HG02610 (cell line): ENCODE measurements around the gene TMEM14A.
A peak's percentile ranks its signal among the peaks of the same experiment; 100 is the strongest.
"Not testable (repeated sequence)": the region's sequence is repeated elsewhere in the genome, so short reads cannot be mapped to it uniquely, and the experiment has no call there.

Experiments
- ATAC-seq: cut with Tn5 transposase; IDR thresholded peaks from one replicate; pipeline ENCODE4 v1.9.1; 2021; ENCODE audit warnings: mild to moderate bottlenecking, moderate library complexity; ENCODE audit not compliant: unreplicated experiment

The TMEM14A gene

GRCh38 chr6:52655941-52656340 is 15.0 kb upstream of the TMEM14A start:
- not testable (repeated sequence) for ATAC-seq

GRCh38 chr6:52657870-52658269 is 13.0 kb upstream of the TMEM14A start:
- ATAC-seq, result no peak

- no peak for ATAC-seq
Measured at GRCh38 chr6:52661551-52661950, 9.4 kb upstream of the TMEM14A start.

- no peak for ATAC-seq
Measured at GRCh38 chr6:52662031-52662430, 8.9 kb upstream of the TMEM14A start.

GRCh38 chr6:52663120-52663935 is 7.6 kb upstream of the TMEM14A start:
- ATAC-seq, result no peak

- ATAC-seq, result no peak
Measured at GRCh38 chr6:52663936-52664185, 7.1 kb upstream of the TMEM14A start.

- peak; percentile 91 for ATAC-seq
Measured at GRCh38 chr6:52664186-52664990, 6.5 kb upstream of the TMEM14A start.

GRCh38 chr6:52664991-52665686 is 5.8 kb upstream of the TMEM14A start:
- no peak for ATAC-seq

- no peak for ATAC-seq
Measured at GRCh38 chr6:52666071-52666470, 4.8 kb upstream of the TMEM14A start.

GRCh38 chr6:52666523-52666922 is 4.4 kb upstream of the TMEM14A start:
- ATAC-seq, result no peak

- ATAC-seq, result peak; percentile 23
Measured at GRCh38 chr6:52667572-52667971, 3.3 kb upstream of the TMEM14A start.

- no peak for ATAC-seq
Measured at GRCh38 chr6:52671676-52672075, 763 bp downstream of the TMEM14A start.

- ATAC-seq, result no peak
Measured at GRCh38 chr6:52672412-52673025, 1.6 kb downstream of the TMEM14A start.

GRCh38 chr6:52674666-52675065 is 3.8 kb downstream of the TMEM14A start:
- ATAC-seq, result no peak

GRCh38 chr6:52675372-52675771 is 4.5 kb downstream of the TMEM14A start:
- no peak for ATAC-seq

- not testable (repeated sequence) for ATAC-seq
Measured at GRCh38 chr6:52676631-52677030, 5.7 kb downstream of the TMEM14A start.

GRCh38 chr6:52681416-52681815 is 10.5 kb downstream of the TMEM14A start:
- no peak for ATAC-seq

GRCh38 chr6:52686878-52687699 is 16.2 kb downstream of the TMEM14A start:
- ATAC-seq, result no peak

- no peak for ATAC-seq
Measured at GRCh38 chr6:52689857-52690256, 18.9 kb downstream of the TMEM14A start.

- no peak for ATAC-seq
Measured at GRCh38 chr6:52691718-52692117, 20.8 kb downstream of the TMEM14A start.
